ENCODE measurements around the gene ATP2A1. TPM values are rescaled to one million over a fixed set of nuclear protein-coding genes. Genes with fewer than 3 reads are reported as not detected.

ATP2A1 gene
- total RNA-seq, 1 experiment from 2014 or later, result 10.7 TPM

DNA sequence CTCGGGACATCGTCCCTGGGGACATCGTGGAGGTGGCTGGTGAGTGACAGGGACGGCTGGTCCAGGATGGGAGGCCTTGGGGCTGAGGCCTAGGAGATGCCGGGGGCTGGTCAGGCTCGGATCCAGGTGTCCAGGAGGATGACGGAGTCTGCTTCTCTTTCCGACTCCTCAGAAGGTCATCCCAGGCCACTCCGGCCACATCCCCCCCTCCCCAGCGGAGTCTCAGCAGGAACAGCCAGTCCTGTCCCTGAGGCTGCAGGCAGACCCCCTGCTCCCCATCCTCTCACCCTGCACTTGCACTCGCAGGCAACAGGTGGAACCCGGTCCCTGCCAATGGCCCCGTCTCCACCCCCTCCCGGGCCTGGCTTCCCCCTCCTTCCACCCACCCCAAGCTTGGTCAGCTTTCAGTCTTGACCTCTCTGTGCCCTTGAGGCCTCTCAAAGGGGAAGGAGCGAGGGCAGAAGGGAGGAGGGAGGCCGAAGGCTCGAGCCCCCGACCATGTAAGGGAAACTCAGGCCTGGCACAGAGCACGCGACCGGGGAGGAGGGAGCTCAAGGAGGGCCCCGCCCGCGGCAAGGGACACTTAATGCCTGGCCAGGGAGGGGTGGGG is 4.4 kb downstream of the ATP2A1 start:
- no peak for DNase-seq
- Histone ChIP-seq H3K9me2 (ENCODE audit: insufficient read depth) (no peaks in the 10 kb centered on the region), H3K9me3 (ENCODE audit: insufficient read depth, low read depth) (no peaks in the 10 kb centered on the region), H3K27me3 (ENCODE audit: insufficient read depth, low read depth) (no peaks in the 10 kb centered on the region), H3K4me2 (no peak overlapping the region), H3K36me3 (ENCODE audit: low read depth) (no peaks in the 10 kb centered on the region), H3K27ac (no peak overlapping the region), H3K4me3 (no peak overlapping the region), H2AFZ (no peak overlapping the region), H3K4me1 (replicated peaks; ENCODE audit: insufficient read depth) (peaks cover 6% of the 10 kb centered on the region; the same call in 1 of the 2 replicates), H3K79me2 (ENCODE audit: low read depth) (no peaks in the 10 kb centered on the region), H4K20me1 (ENCODE audit: insufficient read depth) (no peaks in the 10 kb centered on the region), H3F3A (ENCODE audit: insufficient read depth, low read depth) (no peaks in the 10 kb centered on the region)
- no TSS peak for BruUV-seq (replicated peaks)
- CTCF ChIA-PET, result no interaction called here
- TF ChIP-seq EZH2 (IDR thresholded peaks at IDR 0.05; ENCODE audit: low read depth), result no peak
- TF ChIP-seq, protein P1, sequence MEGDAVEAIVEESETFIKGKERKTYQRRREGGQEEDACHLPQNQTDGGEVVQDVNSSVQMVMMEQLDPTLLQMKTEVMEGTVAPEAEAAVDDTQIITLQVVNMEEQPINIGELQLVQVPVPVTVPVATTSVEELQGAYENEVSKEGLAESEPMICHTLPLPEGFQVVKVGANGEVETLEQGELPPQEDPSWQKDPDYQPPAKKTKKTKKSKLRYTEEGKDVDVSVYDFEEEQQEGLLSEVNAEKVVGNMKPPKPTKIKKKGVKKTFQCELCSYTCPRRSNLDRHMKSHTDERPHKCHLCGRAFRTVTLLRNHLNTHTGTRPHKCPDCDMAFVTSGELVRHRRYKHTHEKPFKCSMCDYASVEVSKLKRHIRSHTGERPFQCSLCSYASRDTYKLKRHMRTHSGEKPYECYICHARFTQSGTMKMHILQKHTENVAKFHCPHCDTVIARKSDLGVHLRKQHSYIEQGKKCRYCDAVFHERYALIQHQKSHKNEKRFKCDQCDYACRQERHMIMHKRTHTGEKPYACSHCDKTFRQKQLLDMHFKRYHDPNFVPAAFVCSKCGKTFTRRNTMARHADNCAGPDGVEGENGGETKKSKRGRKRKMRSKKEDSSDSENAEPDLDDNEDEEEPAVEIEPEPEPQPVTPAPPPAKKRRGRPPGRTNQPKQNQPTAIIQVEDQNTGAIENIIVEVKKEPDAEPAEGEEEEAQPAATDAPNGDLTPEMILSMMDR (conservative IDR thresholded peaks at IDR 0.05), result no peak
- intact Hi-C loops (cut with micrococcal nuclease; ENCODE audit: unreplicated experiment), result no loop called here
- POLR2A ChIA-PET (ENCODE audit: unreplicated experiment), result no interaction called here

DNA sequence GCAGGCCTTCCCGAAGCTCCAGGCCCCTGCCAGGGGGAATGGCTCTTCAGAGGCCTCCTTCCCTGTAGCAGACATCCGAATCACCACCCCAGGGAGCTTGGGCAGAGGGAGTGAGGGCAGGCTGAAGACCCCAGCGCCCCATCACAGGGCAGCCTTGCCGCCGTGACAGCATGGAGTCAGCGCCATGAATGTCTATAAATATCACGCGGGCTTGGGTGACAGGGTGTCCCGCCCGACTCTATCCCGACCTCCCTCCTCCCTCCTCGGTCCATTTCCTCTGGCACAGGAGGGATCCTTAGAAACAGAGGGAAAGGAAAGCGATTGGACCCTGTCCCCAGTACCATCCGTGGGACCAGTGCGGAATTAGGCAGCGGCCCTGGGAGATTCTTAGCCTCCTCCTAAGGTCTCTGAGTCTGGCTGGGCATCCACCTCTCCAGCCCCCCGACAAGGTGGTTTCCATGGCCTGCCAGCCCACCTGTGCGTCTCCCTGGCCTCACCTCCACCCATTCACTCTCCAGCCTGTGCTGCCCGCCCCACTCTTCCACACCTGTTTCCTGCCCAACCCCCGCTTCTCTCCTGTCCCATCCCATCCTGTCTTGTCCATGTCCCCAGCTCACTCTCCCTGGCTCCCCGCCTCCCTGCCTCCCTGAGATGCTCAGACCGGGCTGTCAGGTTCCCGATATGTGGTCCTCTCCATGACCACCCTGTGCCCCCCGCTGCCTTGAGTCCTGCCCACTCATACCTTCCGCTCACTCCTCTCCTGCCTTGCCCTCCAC is 5.1 kb downstream of the ATP2A1 start:
- H4K20me1 ChIP-seq (ENCODE audit: insufficient read depth), result no peaks in the 10 kb centered on the region
- H3K4me1 ChIP-seq (replicated peaks; ENCODE audit: insufficient read depth), result peaks cover 6% of the 10 kb centered on the region; the same call in 1 of the 2 replicates
- ChIA-PET CTCF (no interaction called here), POLR2A (ENCODE audit: unreplicated experiment) (no interaction called here)
- no peak for TF ChIP-seq EZH2 (IDR thresholded peaks at IDR 0.05; ENCODE audit: low read depth)
- TF ChIP-seq, protein P1 (conservative IDR thresholded peaks at IDR 0.05), result no peak
- DNase-seq, result no peak
- no peak overlapping the region for H3K4me2 ChIP-seq
- H3K79me2 ChIP-seq (ENCODE audit: low read depth), result no peaks in the 10 kb centered on the region
- intact Hi-C loops (cut with micrococcal nuclease; ENCODE audit: unreplicated experiment), result no loop called here
- H2AFZ ChIP-seq, result no peak overlapping the region
- H3K36me3 ChIP-seq (ENCODE audit: low read depth), result no peaks in the 10 kb centered on the region
- BruUV-seq (replicated peaks), result no TSS peak
- no peaks in the 10 kb centered on the region for H3K9me2 ChIP-seq (ENCODE audit: insufficient read depth)
- H3K9me3 ChIP-seq (ENCODE audit: insufficient read depth, low read depth), result no peaks in the 10 kb centered on the region
- no peaks in the 10 kb centered on the region for H3K27me3 ChIP-seq (ENCODE audit: insufficient read depth, low read depth)
- no peak overlapping the region for H3K27ac ChIP-seq
- no peaks in the 10 kb centered on the region for H3F3A ChIP-seq (ENCODE audit: insufficient read depth, low read depth)
- H3K4me3 ChIP-seq, result no peak overlapping the region

DNA sequence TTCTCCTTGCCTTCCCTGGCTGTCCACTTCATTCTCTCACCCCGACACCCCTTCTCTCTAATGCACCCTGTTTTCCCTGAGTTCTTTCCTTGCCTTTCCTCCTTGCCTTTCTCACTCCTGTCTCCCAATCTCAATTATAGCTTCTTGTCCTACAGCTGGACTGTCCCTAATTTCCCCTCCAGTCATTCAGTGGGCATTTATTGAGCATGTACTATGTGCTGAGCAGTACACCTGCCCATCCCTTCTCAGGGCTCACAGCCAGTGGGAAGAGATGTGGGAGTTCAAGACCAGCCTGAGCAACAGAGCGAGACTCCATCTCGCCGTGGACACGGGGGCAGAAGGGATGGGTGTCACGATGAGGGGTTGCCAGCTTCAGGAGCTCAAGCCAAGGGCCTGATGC is 5.8 kb downstream of the ATP2A1 start:
- DNase-seq, result no peak
- peaks cover 2% of the 10 kb centered on the region; the same call in 1 of the 2 replicates for H3K4me1 ChIP-seq (replicated peaks; ENCODE audit: insufficient read depth)
- H3K4me3 ChIP-seq, result no peak overlapping the region
- no peaks in the 10 kb centered on the region for H4K20me1 ChIP-seq (ENCODE audit: insufficient read depth)
- no peak overlapping the region for H3K27ac ChIP-seq
- no peak overlapping the region for H2AFZ ChIP-seq
- no TSS peak for BruUV-seq (replicated peaks)
- ChIA-PET CTCF (no interaction called here), POLR2A (ENCODE audit: unreplicated experiment) (no interaction called here)
- no peaks in the 10 kb centered on the region for H3K9me2 ChIP-seq (ENCODE audit: insufficient read depth)
- H3K36me3 ChIP-seq (ENCODE audit: low read depth), result no peaks in the 10 kb centered on the region
- intact Hi-C loops (cut with micrococcal nuclease; ENCODE audit: unreplicated experiment), result no loop called here
- no peaks in the 10 kb centered on the region for H3K27me3 ChIP-seq (ENCODE audit: insufficient read depth, low read depth)
- no peaks in the 10 kb centered on the region for H3K9me3 ChIP-seq (ENCODE audit: insufficient read depth, low read depth)
- no peaks in the 10 kb centered on the region for H3F3A ChIP-seq (ENCODE audit: insufficient read depth, low read depth)
- H3K4me2 ChIP-seq, result no peak overlapping the region
- TF ChIP-seq, protein P1 (conservative IDR thresholded peaks at IDR 0.05), result no peak
- no peak for TF ChIP-seq EZH2 (IDR thresholded peaks at IDR 0.05; ENCODE audit: low read depth)
- no peaks in the 10 kb centered on the region for H3K79me2 ChIP-seq (ENCODE audit: low read depth)
